Natural killer cell (primary cell): Measurements from ENCODE around the gene FLT3LG. TPM values are rescaled to one million over a fixed set of nuclear protein-coding genes. Genes with fewer than 3 reads are reported as not detected.

Experiments used
- ATAC-seq, 3 donors: fragments of 150-1000 bp in 2 of 3; fragments of 200-7000 bp in 1 of 3; cut with Tn5 transposase; 1 replicate in 1 of 3; 2 replicates in 2 of 3; pipeline ENCODE4 v1.10.0; 2021; ENCODE audit warnings: mild to moderate bottlenecking in 2 of 3, moderate library complexity in 2 of 3
- DNase-seq, 2 donors: peaks; one replicate each; pipeline versions ENCODE4 v3.0.0 to v3.0.0-alpha.2; 2013 to 2021; ENCODE audit warnings: mixed read lengths in 1 of 2
- H3K27ac ChIP-seq: one replicate; pipeline ENCODE4 v1.5.1; 2013; ENCODE audit warnings: mild to moderate bottlenecking, low read length
- H3K27me3 ChIP-seq: one replicate; pipeline ENCODE4 v1.6.1; 2013; ENCODE audit warnings: low read length; ENCODE audit not compliant: control insufficient read depth, insufficient read depth
- H3K36me3 ChIP-seq: one replicate; pipeline ENCODE4 v1.6.1; 2013; ENCODE audit warnings: low read length; ENCODE audit not compliant: control insufficient read depth, insufficient read depth
- H3K4me1 ChIP-seq: one replicate; pipeline ENCODE4 v1.6.1; 2013; ENCODE audit warnings: low read length; ENCODE audit not compliant: control insufficient read depth, insufficient read depth
- H3K4me3 ChIP-seq: one replicate; pipeline ENCODE4 v1.5.1; 2013; ENCODE audit warnings: low read length
- H3K9me3 ChIP-seq: one replicate; pipeline ENCODE4 v1.6.1; 2013; ENCODE audit warnings: low read length; ENCODE audit not compliant: control insufficient read depth, insufficient read depth
- H3K27ac Mint-ChIP-seq, 2 donors: one replicate each; pipeline ENCODE4 v1.8.0; 2022; ENCODE audit warnings: mild to moderate bottlenecking in 2 of 2, mixed read lengths in 2 of 2, moderate library complexity in 1 of 2
- H3K27me3 Mint-ChIP-seq, 2 donors: one replicate each; pipeline ENCODE4 v1.8.0; 2022; ENCODE audit warnings: low read depth in 2 of 2, mixed read lengths in 2 of 2
- H3K36me3 Mint-ChIP-seq: one replicate; pipeline ENCODE4 v1.8.0; 2022; ENCODE audit warnings: mixed read lengths
- H3K4me1 Mint-ChIP-seq, 2 donors: one replicate each; pipeline ENCODE4 v1.8.0; 2022; ENCODE audit warnings: mixed read lengths in 2 of 2
- H3K4me3 Mint-ChIP-seq: one replicate; pipeline ENCODE4 v1.8.0; 2022; ENCODE audit warnings: mild to moderate bottlenecking, moderate library complexity, mixed read lengths
- H3K9me3 Mint-ChIP-seq, 2 donors: one replicate each; pipeline ENCODE4 v1.8.0; 2022; ENCODE audit warnings: mixed read lengths in 2 of 2
- WGBS: methylation state at CpG from one replicate; pipeline ENCODE4 v1.1.7; 2013; ENCODE audit warnings: missing lambda C conversion rate; ENCODE audit not compliant: insufficient coverage; 5-methylcytosine and 5-hydroxymethylcytosine counted together
- intact Hi-C: fragments of 100-400 bp; cut with micrococcal nuclease; formaldehyde crosslinking; loops from one replicate; pipeline ENCODE4 v1.14.2; 2022
- total RNA-seq, 4 donors: library from RNA; stranded (reverse); fragments of 120-200 nt in 1 of 4; gene quantifications; one replicate each; pipeline versions ENCODE4 v1.2.3 to v1.2.4, GENCODE V29; 2013 to 2022
- TF ChIP-seq, protein P1 (sequence below): fragments of 200-600 bp; IDR thresholded peaks from one replicate; pipeline ENCODE4 v1.8.0; 2022; ENCODE audit warnings: antibody characterized with exemption

The FLT3LG gene
- total RNA-seq, 3 donors from 2014 or later (not counting 1 experiment from before 2014, with no cell fraction given), result 44.7 to 65.7 (median 64.8) TPM

DNA sequence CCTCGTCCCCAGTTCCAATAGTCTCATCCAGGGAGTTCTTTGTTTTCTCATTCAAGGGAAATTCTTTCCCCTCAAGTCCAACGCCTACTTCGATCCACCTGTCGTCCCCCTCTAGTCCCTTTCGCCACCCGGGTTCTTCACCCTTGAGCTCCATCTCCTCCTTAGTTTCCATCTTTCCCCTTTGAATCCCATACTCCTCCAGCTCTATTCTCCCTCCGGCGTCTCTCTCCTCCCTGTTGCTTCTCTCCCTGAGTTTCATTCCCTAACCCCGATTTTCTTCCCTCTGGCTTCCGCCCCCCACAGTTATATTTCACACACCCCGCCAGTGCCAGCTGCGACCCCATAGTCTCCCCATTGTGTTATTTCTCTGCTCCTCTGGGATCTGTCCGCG is 32.1 kb upstream of the FLT3LG start:
- intact Hi-C loops, result no loop called here
- Histone ChIP-seq H3K4me1 (peaks cover 33% of the 10 kb centered on the region), H3K27ac (no peak overlapping the region), H3K27me3 (peaks cover 46% of the 10 kb centered on the region), H3K4me3 (no peak overlapping the region), H3K36me3 (peaks cover 5% of the 10 kb centered on the region), H3K9me3 (no peaks in the 10 kb centered on the region)
- 28% methylated on average over 14 of the region's 14 CpGs for WGBS
- Mint-ChIP-seq H3K27ac (peak overlapping the region in 1 of 2 donors; percentile 88), H3K27me3 (peaks cover 50 to 52% of the 10 kb centered on the region in 2 donors), H3K36me3 (no peaks in the 10 kb centered on the region), H3K4me1 (peaks cover 17 to 49% of the 10 kb centered on the region in 2 donors), H3K4me3 (peak overlapping the region; percentile 83), H3K9me3 (no peaks in the 10 kb centered on the region)
- DNase-seq, result no peak
- TF ChIP-seq, protein P1, sequence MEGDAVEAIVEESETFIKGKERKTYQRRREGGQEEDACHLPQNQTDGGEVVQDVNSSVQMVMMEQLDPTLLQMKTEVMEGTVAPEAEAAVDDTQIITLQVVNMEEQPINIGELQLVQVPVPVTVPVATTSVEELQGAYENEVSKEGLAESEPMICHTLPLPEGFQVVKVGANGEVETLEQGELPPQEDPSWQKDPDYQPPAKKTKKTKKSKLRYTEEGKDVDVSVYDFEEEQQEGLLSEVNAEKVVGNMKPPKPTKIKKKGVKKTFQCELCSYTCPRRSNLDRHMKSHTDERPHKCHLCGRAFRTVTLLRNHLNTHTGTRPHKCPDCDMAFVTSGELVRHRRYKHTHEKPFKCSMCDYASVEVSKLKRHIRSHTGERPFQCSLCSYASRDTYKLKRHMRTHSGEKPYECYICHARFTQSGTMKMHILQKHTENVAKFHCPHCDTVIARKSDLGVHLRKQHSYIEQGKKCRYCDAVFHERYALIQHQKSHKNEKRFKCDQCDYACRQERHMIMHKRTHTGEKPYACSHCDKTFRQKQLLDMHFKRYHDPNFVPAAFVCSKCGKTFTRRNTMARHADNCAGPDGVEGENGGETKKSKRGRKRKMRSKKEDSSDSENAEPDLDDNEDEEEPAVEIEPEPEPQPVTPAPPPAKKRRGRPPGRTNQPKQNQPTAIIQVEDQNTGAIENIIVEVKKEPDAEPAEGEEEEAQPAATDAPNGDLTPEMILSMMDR, result no peak
- ATAC-seq, result no peak

DNA sequence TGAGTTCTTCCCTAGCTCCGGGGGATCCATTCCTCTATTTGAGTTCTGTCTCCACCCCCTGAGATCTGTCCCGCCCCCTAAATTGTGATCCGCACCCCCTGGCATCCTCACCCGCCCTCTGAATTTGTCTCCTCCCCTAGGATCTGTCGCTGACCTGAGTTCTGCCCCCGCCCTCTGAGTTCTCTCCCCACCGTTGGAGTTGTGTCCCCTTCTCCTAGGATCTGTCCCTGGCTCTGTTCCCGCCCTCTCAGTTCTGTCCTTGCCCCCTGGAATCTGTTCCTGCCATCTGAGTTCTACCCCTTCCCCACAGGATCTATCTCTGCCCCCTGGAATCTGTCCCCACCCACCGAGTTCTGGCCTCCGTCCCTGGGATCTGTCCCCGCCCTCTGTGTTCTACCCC is 31.7 kb upstream of the FLT3LG start:
- H3K9me3 ChIP-seq, result no peaks in the 10 kb centered on the region
- TF ChIP-seq, protein P1, result no peak
- H3K36me3 Mint-ChIP-seq, result no peaks in the 10 kb centered on the region
- H3K9me3 Mint-ChIP-seq, result no peaks in the 10 kb centered on the region
- peak in 1 of 2 donors; percentile 39 for DNase-seq
- peaks cover 8% of the 10 kb centered on the region for H3K36me3 ChIP-seq
- ATAC-seq, result no peak
- H3K4me1 ChIP-seq, result peaks cover 32% of the 10 kb centered on the region
- intact Hi-C loops, result no loop called here
- WGBS, result 10% methylated on average over 11 of the region's 11 CpGs
- H3K27me3 Mint-ChIP-seq, result peaks cover 46 to 48% of the 10 kb centered on the region in 2 donors
- peaks cover 43% of the 10 kb centered on the region for H3K27me3 ChIP-seq
- peak overlapping the region in 1 of 2 donors; percentile 88 for H3K27ac Mint-ChIP-seq
- H3K4me3 ChIP-seq, result no peak overlapping the region
- H3K27ac ChIP-seq, result no peak overlapping the region
- H3K4me3 Mint-ChIP-seq, result peak overlapping the region; percentile 83
- peaks cover 17 to 45% of the 10 kb centered on the region in 2 donors for H3K4me1 Mint-ChIP-seq

DNA sequence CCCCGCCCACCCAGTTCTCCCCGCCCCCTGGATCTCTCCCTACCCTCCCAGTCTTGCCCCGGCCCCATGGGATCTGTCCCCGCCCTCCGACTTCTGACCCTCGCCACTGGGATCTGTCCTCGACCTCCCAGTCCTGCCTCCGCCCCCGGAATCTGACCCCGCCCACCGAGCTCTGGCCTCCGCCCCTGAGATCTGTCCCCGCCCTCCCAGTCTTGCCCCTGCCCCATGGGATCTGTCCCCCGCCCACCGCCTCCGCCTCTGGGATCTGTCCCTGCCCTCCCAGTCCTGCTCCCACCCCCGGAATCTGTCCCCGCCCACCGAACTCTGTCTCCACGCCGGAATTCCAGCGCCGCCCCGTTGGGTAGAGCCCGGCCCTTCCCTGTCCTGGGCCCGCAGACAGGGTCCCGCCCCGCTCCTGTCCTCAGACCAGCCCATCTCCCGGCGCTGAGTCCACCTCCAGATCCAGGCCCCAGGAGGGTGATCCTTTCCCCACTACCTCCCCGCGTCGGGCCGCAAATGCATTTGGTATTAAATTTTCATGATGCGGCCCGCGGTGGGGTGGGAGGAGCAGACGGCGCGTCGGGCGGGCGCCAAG is 31.1 kb upstream of the FLT3LG start:
- Mint-ChIP-seq H3K4me3 (peak overlapping the region; percentile 83), H3K27ac (peak overlapping the region; percentile 69 to 88), H3K36me3 (no peaks in the 10 kb centered on the region), H3K9me3 (no peaks in the 10 kb centered on the region), H3K4me1 (peaks cover 17 to 42% of the 10 kb centered on the region in 2 donors), H3K27me3 (peaks cover 41 to 43% of the 10 kb centered on the region in 2 donors)
- Histone ChIP-seq H3K4me1 (peaks cover 32% of the 10 kb centered on the region), H3K27me3 (peaks cover 40% of the 10 kb centered on the region), H3K27ac (no peak overlapping the region), H3K4me3 (peak overlapping the region; percentile 52), H3K36me3 (peaks cover 12% of the 10 kb centered on the region), H3K9me3 (no peaks in the 10 kb centered on the region)
- WGBS, result under 1% methylated on average over 43 of the region's 43 CpGs
- intact Hi-C loops, result loop anchor here (1.0 kb wide), 5 partner anchors 8 to 217 kb away; partner anchors contain the start of gene PIH1D1
- DNase-seq (peak in 1 of 2 donors; percentile 62), ATAC-seq (peak; percentile 7 to 15 (median 8))
- TF ChIP-seq, protein P1, result no peak
